Colonic mucosa (tissue), 4 donors: ENCODE results near the gene DAP. TPM values are rescaled to one million over a fixed set of nuclear protein-coding genes. Genes with fewer than 3 reads are reported as not detected.
A peak's percentile ranks its signal among the peaks of the same experiment; 100 is the strongest.

Source experiments
- DNase-seq: peaks from one replicate; pipeline ENCODE4 v3.0.0-alpha.2; 2020
- H3K27ac ChIP-seq: fragments of 200-600 bp; one replicate; pipeline ENCODE4 v1.8.0; 2021
- H3K27me3 ChIP-seq: fragments of 200-600 bp; one replicate; pipeline ENCODE4 v1.8.0; 2021
- H3K36me3 ChIP-seq: fragments of 200-600 bp; one replicate; pipeline ENCODE4 v1.8.0; 2021
- H3K4me1 ChIP-seq: fragments of 200-600 bp; one replicate; pipeline ENCODE4 v1.8.0; 2021; ENCODE audit warnings: mild to moderate bottlenecking
- H3K4me3 ChIP-seq: fragments of 200-600 bp; one replicate; pipeline ENCODE4 v1.8.0; 2021
- H3K9ac ChIP-seq, 2 donors: one replicate each; pipeline ENCODE4 v1.7.0; 2013; ENCODE audit warnings: control low read depth in 2 of 2, low read depth in 2 of 2, low read length in 2 of 2
- H3K9me3 ChIP-seq: fragments of 200-600 bp; one replicate; pipeline ENCODE4 v1.8.0; 2021
- intact Hi-C: fragments of 100-400 bp; cut with DNase I; formaldehyde crosslinking; loops from one replicate; pipeline ENCODE4 v1.14.1; 2022
- total RNA-seq, 2 donors: library from RNA; stranded (reverse); fragmentation: NEBNext Ultra II Directional in 1 of 2; extraction: Animal tissue kit (Norgen Biotek cat#: 25700) in 1 of 2; gene quantifications; one replicate each; pipeline ENCODE4 v1.2.1, GENCODE V29; 2021
- TF ChIP-seq, protein P1 (sequence below): fragments of 200-600 bp; IDR thresholded peaks from one replicate; pipeline ENCODE4 v1.8.0; 2022; ENCODE audit warnings: antibody characterized with exemption, mild to moderate bottlenecking
- donor health status: healthy.
- donor health status: DM: no; HTN: no; CAD: no.
- donor health status: DM: no; HTN: no; CAD: no.

Gene DAP
- total RNA-seq, 2 donors from 2014 or later: 106 to 133 TPM

DNA sequence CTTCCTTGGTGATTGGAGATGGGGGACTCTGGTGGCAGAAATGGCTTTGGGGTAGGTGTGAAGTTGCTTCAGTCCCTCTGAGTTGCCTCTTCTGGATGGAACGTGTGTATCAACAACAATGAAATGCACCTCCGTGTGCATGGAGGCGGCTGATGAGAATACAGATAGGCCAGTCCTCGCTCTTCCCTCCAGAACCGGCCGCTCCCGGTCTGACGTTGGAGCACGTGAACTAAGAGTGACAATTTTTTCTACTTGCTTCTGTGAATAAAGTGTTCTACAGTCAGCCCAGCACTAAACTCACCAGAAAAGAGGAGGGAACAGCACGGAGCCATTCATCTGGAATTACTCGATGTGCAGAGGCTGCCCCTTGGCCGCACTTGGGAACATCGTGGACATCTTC, 106.5 kb downstream of the DAP start:
- Histone ChIP-seq H3K27ac (no peak overlapping the region), H3K9ac (no peak overlapping the region), H3K4me3 (no peak overlapping the region), H3K4me1 (no peaks in the 10 kb centered on the region), H3K9me3 (no peaks in the 10 kb centered on the region), H3K27me3 (no peaks in the 10 kb centered on the region), H3K36me3 (no peaks in the 10 kb centered on the region)
- no peak for DNase-seq
- TF ChIP-seq, protein P1, sequence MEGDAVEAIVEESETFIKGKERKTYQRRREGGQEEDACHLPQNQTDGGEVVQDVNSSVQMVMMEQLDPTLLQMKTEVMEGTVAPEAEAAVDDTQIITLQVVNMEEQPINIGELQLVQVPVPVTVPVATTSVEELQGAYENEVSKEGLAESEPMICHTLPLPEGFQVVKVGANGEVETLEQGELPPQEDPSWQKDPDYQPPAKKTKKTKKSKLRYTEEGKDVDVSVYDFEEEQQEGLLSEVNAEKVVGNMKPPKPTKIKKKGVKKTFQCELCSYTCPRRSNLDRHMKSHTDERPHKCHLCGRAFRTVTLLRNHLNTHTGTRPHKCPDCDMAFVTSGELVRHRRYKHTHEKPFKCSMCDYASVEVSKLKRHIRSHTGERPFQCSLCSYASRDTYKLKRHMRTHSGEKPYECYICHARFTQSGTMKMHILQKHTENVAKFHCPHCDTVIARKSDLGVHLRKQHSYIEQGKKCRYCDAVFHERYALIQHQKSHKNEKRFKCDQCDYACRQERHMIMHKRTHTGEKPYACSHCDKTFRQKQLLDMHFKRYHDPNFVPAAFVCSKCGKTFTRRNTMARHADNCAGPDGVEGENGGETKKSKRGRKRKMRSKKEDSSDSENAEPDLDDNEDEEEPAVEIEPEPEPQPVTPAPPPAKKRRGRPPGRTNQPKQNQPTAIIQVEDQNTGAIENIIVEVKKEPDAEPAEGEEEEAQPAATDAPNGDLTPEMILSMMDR: no peak
- intact Hi-C loops: no loop called here

DNA sequence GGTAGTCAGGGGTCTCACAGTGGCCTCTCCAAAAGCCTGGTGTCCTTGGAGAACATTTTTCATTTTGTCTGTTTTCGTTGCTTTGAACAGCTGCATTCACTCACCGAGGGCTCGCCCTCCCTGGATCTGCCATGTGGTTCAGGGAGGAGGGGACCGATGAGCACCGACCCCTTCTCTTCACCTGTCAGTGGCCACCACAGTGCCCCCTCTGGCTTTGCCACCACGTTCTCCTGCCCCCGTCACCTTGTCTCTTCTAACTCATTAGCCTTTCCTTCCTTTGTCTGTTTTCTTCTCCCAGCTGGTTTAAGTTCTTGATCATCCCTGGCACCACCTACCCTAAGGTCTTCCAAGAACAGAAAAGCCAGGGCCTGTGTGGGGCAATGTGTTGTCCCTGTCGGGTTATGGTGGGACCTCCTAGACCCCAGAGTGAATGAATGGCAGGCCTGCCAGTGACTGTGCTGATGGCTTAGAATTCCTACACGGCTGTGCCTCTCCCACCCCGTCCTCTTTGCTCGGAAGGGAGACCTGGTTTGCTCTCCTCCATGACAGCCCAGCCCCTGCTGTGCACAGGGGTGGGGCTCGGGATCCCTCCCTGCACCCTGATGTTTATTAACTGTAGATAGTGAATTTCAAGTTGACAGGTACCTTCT, 107.2 kb downstream of the DAP start:
- Histone ChIP-seq H3K4me3 (no peak overlapping the region), H3K9me3 (no peaks in the 10 kb centered on the region), H3K27me3 (no peaks in the 10 kb centered on the region), H3K4me1 (no peaks in the 10 kb centered on the region), H3K27ac (no peak overlapping the region), H3K36me3 (no peaks in the 10 kb centered on the region), H3K9ac (no peak overlapping the region)
- DNase-seq: no peak
- intact Hi-C loops: no loop called here
- TF ChIP-seq, protein P1: no peak

DNA sequence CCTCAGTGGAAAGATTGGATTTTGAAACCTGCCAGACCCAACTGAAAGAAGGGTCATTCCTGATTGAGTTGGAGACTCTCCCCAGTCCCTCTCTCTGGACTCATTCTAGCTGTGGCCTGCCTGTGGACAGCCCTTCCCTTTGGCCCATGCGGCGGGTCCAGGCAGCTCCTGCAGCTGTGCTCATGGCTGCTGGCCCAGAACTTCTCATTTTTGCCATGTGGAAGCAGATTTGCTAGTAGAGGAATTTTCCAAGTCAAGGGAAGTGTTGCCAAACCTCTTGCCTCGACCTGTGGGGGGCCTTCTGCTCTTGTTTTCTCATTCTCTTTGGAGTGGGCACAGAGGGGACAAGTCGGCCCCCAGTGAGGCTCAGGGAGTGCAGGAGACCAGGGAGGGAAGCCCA, 108.0 kb downstream of the DAP start:
- H3K4me3 ChIP-seq: no peak overlapping the region
- H3K27me3 ChIP-seq: no peaks in the 10 kb centered on the region
- H3K9me3 ChIP-seq: no peaks in the 10 kb centered on the region
- no peaks in the 10 kb centered on the region for H3K4me1 ChIP-seq
- H3K9ac ChIP-seq: no peak overlapping the region
- no peaks in the 10 kb centered on the region for H3K36me3 ChIP-seq
- intact Hi-C loops: no loop called here
- no peak overlapping the region for H3K27ac ChIP-seq
- peak; percentile 42 for DNase-seq
- TF ChIP-seq, protein P1: no peak

DNA sequence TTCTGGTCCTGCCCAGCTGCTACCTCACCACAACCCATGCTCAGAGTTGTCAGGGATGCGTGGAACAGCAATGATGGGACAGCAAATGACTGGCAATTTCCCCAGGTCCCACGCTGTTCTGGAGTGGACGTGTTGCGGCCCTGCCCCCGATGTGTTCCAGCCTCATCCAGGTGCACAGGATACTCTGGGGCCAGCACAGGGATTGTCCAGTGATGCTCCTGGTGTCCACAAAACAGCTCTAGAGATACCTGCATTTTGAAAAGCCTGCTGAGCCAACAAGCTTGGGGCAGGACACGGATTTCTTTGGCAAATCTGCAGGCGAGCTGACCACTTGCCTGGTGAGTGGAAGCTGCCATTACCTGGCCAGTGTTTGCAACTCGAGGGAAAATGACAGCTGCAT, 108.4 kb downstream of the DAP start:
- no peak overlapping the region for H3K4me3 ChIP-seq
- H3K9ac ChIP-seq: no peak overlapping the region
- no peak overlapping the region for H3K27ac ChIP-seq
- no peaks in the 10 kb centered on the region for H3K36me3 ChIP-seq
- H3K4me1 ChIP-seq: no peaks in the 10 kb centered on the region
- no peak for DNase-seq
- no peaks in the 10 kb centered on the region for H3K27me3 ChIP-seq
- intact Hi-C loops: no loop called here
- TF ChIP-seq, protein P1: no peak
- no peaks in the 10 kb centered on the region for H3K9me3 ChIP-seq

DNA sequence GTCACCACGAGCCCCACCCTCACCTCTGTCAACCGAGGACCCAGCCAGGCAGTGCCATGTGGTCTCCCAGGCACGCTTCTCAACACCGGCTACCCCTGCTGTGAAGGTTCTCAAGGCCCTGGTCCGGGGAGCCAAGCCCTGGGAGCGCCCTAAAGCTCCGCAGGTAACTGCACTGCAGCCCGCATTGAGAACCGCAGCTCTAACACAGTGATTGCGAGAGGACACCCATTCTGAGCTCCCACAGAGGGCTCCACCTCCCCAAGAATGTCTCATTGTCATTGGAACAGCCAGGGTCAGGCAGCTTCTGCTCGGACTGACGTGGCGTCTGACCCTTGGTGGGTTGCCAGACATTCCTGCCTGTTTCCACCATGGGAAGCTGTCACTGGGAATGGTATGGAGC, 108.9 kb downstream of the DAP start:
- Histone ChIP-seq H3K4me3 (no peak overlapping the region), H3K27ac (no peak overlapping the region), H3K36me3 (no peaks in the 10 kb centered on the region), H3K27me3 (no peaks in the 10 kb centered on the region), H3K9ac (no peak overlapping the region), H3K4me1 (no peaks in the 10 kb centered on the region), H3K9me3 (no peaks in the 10 kb centered on the region)
- intact Hi-C loops: no loop called here
- no peak for DNase-seq
- TF ChIP-seq, protein P1: no peak
